Activated naive CD4-positive, alpha-beta T cell treated with anti-CD3 and anti-CD28 coated beads, Interleukin-2, amount 50 U/mL, for 24 hours (primary cell): ENCODE data around the gene PJVK.
A peak's percentile ranks its signal among the peaks of the same experiment; 100 is the strongest.
"Not testable (repeated sequence)": the region's sequence is repeated elsewhere in the genome, so short reads cannot be mapped to it uniquely, and the experiment has no call there.

Experiments used
- H3K27ac Mint-ChIP-seq: one replicate; pipeline ENCODE4 v1.8.0; 2021; ENCODE audit warnings: mild to moderate bottlenecking, mixed read lengths
- H3K27me3 Mint-ChIP-seq: one replicate; pipeline ENCODE4 v1.8.0; 2021; ENCODE audit warnings: mixed read lengths
- H3K36me3 Mint-ChIP-seq: one replicate; pipeline ENCODE4 v1.8.0; 2021; ENCODE audit warnings: mixed read lengths
- H3K4me1 Mint-ChIP-seq: one replicate; pipeline ENCODE4 v1.8.0; 2021; ENCODE audit warnings: mixed read lengths
- H3K4me3 Mint-ChIP-seq: one replicate; pipeline ENCODE4 v1.8.0; 2021; ENCODE audit warnings: mild to moderate bottlenecking, mixed read lengths
- H3K9me3 Mint-ChIP-seq: one replicate; pipeline ENCODE4 v1.8.0; 2021; ENCODE audit warnings: mixed read lengths

Gene PJVK, protein sequence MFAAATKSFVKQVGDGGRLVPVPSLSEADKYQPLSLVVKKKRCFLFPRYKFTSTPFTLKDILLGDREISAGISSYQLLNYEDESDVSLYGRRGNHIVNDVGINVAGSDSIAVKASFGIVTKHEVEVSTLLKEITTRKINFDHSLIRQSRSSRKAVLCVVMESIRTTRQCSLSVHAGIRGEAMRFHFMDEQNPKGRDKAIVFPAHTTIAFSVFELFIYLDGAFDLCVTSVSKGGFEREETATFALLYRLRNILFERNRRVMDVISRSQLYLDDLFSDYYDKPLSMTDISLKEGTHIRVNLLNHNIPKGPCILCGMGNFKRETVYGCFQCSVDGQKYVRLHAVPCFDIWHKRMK

DNA sequence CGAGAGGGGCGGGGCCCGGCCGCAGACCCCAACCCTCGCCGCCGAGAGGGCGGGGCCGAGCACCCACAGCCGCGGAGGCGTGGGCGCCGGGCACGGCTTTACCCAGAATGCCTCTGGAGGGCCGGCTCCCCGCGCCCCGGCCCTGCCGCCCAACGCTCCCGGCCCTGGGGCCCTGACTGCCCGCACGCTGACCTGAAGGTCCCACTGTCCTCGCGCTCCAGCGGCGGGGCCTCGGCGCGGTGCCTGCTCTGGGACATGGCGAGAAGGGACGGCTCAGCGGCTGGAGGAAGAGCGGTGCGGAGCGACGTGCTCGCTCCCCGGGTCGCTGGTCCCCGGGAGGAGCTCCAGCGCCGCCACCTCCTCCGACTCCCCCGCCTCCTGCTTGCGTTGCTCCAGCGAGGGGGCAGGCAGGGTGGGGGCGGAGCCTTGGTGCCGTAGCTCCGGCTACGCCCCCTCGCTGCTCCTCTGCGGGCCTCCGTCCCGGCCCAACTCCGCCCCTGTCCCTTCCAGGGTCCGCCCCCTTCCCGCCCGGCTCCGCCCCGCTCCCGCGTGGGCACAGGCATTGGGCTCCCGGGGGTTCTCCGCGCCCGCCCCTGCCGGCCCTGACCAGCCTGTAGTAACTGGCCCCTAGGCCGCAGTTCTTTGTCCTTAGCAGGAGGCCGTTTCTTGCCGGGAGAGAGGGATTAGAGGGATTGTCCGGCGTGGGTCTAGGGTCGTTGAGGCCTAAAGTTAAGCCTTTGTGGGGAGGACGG lies at the start of gene PJVK, which contains the start of gene PRKRA:
Gene PJVK, plus strand, starts transcription at position 605 of the 752 bp plus-strand sequence. CDS start 2,032 bp downstream, outside the sequence.
Gene PRKRA, minus strand, starts transcription at position 402 of the 752 bp plus-strand sequence. Its CDS starts 145 bp downstream, at position 257.
- Mint-ChIP-seq H3K36me3 (peaks cover 12% of the 10 kb centered on the region), H3K27me3 (no peaks in the 10 kb centered on the region), H3K27ac (peak within 1 kb of the TSS; percentile 98), H3K4me1 (peaks cover 29% of the 10 kb centered on the region), H3K9me3 (no peaks in the 10 kb centered on the region), H3K4me3 (peak within 1 kb of the TSS; percentile 94)

DNA sequence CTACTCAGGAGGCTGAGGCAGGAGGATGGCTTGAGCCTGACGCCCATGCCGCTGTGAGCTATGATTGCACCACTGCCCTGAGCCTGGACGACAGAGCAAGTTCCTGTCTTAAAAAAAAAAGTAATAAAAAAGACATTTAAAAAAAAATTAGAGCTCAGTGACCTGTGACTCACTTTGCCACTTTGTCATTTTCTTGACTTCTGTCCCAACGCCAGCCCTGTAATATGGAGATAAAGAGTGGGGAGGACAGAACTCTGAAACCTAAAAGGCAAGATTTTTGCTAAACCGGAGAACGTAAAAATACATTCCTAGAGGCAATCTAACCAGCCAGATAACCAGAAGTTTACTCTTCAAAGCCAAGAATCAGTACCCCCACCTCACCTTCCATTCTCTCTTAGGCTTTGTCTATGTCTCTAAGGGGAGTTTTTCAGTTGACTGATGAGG lies 49.2 kb upstream of the PJVK start:
- Mint-ChIP-seq H3K27ac (no peak overlapping the region), H3K9me3 (no peaks in the 10 kb centered on the region), H3K4me3 (no peak overlapping the region), H3K36me3 (no peaks in the 10 kb centered on the region), H3K27me3 (peaks cover 3% of the 10 kb centered on the region), H3K4me1 (no peaks in the 10 kb centered on the region)

DNA sequence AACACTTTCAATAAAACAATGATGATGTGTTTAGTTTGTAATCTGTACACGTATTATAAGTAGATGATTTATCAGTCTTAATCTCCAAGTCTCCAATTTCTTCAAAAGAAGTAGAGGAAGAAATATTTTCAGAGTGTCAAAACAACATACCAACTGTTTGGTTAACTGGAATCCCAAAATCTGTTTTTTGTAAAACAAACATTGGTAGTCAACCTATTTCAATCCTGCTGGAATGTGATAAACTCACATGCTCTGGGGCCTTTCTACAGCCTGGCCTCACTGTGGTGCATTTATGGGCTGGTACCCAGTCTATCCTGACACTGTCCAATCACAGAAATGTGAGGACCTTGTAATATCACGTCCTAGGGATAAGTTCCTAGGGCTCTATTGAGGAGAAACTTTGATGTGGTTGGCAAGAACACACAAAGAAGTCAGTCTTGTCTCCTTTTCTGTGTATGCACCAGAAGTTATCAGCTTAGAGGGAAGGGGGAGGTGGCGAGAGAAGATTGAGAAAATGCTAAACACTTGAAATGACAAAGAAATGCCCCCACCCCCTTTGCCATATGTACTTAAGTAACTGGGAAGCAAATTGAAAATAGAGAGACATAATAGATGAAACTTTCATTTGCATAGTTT lies 47.4 kb upstream of the PJVK start:
- no peaks in the 10 kb centered on the region for H3K9me3 Mint-ChIP-seq
- no peak overlapping the region for H3K4me3 Mint-ChIP-seq
- H3K4me1 Mint-ChIP-seq = no peaks in the 10 kb centered on the region
- H3K27ac Mint-ChIP-seq = no peak overlapping the region
- peaks cover 3% of the 10 kb centered on the region for H3K27me3 Mint-ChIP-seq
- H3K36me3 Mint-ChIP-seq = no peaks in the 10 kb centered on the region

DNA sequence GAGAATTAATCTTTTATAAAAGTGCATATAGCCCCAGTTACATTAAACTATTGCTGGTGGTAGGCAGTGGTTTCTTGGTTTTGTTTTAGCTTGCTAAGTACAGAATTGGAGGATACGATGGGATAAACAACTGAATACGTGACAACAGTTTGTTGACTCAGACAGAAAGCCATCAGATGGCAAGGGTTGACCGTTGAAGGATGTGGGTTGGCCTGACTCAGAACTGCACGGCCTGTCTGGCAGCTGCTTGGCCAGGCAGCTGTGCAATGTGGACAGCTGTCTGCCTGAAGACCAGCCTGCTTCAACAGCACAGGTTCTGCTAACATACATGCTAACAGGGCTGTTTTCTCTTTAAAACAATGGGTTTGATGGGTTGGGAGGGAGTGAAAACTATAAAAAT lies 46.8 kb upstream of the PJVK start:
- Mint-ChIP-seq H3K4me1 (no peaks in the 10 kb centered on the region), H3K27ac (no peak overlapping the region), H3K4me3 (no peak overlapping the region), H3K9me3 (no peaks in the 10 kb centered on the region), H3K27me3 (peaks cover 3% of the 10 kb centered on the region), H3K36me3 (no peaks in the 10 kb centered on the region)

DNA sequence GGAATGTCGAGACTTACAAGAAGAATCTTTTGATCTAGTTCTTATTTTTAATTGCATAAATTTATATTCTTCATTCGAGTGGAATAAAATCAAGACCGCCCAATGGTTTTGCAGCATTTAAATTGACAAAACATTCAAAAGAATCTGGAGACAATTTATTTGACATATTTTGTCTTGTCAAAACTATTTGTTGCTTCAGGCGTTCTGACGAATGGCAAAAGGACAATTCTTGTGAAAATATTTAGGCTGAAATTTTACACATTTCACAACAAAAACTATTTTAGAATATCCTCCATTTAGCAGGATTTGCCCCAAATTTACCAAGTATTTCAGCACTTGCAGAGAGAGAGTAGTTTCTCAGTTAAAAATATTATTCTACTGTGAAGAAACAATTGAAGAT lies 41.9 kb upstream of the PJVK start:
- Mint-ChIP-seq H3K4me3 (no peak overlapping the region), H3K27me3 (peaks cover 2% of the 10 kb centered on the region), H3K36me3 (no peaks in the 10 kb centered on the region), H3K4me1 (peaks cover 8% of the 10 kb centered on the region), H3K9me3 (no peaks in the 10 kb centered on the region), H3K27ac (no peak overlapping the region)

DNA sequence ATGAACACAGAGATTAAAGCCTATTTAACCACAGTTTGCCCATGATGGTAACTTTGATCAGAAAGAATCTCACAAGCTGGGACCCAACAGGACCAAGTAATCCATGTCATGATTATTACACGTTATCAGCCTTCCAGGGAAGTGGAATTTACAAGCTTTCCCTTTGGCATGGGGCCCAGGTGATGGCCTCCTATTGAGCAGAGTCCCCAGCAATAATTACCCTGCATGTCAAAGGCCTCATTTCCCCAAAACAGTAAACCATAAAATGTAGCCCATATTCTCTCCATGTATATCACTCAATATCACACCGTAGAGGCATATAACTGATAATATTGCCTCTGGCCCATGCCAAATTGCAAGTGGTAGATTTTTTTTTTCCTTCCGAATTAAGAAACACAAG lies 39.1 kb upstream of the PJVK start:
- H3K9me3 Mint-ChIP-seq = no peaks in the 10 kb centered on the region
- peaks cover 18% of the 10 kb centered on the region for H3K4me1 Mint-ChIP-seq
- no peaks in the 10 kb centered on the region for H3K36me3 Mint-ChIP-seq
- peaks cover 2% of the 10 kb centered on the region for H3K27me3 Mint-ChIP-seq
- H3K27ac Mint-ChIP-seq = no peak overlapping the region
- peak overlapping the region; percentile 16 for H3K4me3 Mint-ChIP-seq

DNA sequence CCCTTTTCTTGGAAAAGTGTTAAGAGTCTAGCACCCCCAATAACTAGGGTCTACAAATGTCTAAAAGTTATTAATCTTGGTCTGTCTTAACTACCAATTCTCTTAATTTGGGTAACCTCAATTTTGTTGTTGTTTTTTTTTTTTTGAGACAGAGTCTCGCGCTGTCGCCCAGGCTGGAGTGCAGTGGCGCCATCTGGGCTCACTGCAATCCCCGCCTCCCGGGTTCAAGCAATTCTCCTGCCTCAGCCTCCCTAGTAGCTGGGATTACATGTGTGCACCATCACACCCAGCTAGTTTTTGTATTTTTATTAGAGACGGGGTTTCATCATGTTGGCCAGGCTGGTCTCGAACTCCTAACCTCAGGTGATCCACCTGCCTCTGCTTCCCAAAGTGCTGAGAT lies 38.7 kb upstream of the PJVK start:
- H3K4me3 Mint-ChIP-seq, H3K27ac Mint-ChIP-seq, H3K27me3 Mint-ChIP-seq, H3K9me3 Mint-ChIP-seq, H3K36me3 Mint-ChIP-seq: not testable (repeated sequence)
- H3K4me1 Mint-ChIP-seq = peaks cover 18% of the 10 kb centered on the region

DNA sequence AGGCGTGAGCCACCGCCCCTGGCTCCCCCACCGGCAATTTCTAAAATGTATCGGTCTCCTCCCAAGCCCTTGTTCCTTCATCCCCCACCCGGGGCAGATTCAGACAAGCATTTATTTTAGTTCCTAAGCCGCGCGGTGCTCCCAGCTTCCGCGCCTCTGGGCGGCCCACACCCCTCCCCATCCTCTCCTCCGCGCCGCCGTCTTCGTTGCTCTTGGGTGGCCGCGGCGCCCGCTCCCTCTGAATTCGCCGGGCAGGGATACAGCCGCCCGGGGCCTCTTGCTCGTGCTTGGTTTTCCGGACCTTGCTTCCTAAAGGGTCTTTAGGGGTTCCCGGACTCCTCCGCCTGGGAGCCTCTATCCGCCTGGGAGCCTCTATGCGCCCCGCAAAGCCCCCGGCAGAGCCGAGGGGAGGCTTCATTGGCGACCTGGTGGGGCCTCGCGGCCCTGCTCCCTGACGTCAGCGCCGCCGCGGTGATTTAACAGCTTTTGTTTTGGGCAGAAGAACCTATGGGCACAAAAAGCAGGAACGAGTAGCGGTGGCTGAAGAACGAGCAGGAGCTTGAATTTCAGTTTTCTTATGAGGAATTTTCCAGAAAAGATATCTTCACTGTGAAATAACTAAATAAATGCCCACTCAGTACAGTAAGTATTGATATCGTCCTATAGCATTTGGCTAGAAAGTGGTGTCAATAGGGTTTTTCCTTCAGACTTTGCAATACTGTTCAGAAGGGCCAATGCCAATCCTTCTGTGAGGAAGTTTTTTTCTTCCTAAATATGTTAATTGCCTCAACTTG lies 37.5 kb upstream of the PJVK start:
- Mint-ChIP-seq H3K27me3 (peaks cover 2% of the 10 kb centered on the region), H3K9me3 (no peaks in the 10 kb centered on the region), H3K4me3 (peak overlapping the region; percentile 91), H3K36me3 (no peaks in the 10 kb centered on the region), H3K27ac (peak overlapping the region; percentile 97), H3K4me1 (peaks cover 18% of the 10 kb centered on the region)

DNA sequence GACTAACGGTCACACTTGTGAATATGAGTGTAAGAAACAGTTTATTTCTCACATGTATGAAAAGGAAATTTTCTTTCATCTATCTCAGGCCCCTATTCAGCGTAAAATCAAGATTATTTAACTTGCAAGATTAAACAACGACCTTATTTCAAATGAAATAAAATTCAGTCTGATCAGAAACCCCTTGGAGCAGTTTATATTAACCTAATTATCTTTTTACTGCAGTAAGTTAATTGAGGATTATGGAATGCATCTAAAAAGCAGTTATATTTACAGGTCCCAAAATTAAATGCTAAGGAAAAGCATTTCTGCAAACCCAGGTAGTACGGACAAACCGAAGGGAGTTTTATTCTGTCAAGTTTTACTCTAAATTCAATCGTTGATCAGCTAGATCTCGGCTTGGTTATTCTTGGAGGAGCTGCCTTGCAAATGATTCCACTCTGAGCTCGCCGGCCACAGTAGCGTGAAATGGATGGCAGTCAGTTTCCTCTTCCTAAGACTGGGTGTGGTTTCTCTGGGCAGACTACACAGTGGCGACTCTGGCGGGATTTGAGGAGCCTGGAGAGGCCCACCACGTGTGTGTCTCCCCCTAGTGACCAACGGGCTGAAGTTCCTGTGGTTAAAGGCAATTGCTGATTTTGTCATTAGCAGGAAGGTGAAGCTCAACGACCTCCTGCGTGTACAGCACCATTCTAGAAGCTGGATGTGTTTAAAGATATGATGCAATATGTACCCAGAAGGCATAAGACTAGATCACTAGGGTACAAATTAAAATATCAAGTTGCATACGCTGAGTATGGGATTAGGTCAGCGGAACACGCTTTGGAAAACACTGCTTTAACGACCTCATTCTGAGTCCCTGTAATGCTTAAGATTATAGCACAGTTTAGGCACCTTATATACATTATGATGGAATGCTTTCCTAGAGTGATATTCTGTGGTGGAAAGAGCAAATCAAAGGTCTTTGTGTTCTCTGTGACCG lies 36.6 kb upstream of the PJVK start:
- Mint-ChIP-seq H3K27me3 (peaks cover 2% of the 10 kb centered on the region), H3K4me3 (peak overlapping the region; percentile 91), H3K4me1 (peaks cover 18% of the 10 kb centered on the region), H3K9me3 (no peaks in the 10 kb centered on the region), H3K36me3 (no peaks in the 10 kb centered on the region), H3K27ac (peak overlapping the region; percentile 97)

DNA sequence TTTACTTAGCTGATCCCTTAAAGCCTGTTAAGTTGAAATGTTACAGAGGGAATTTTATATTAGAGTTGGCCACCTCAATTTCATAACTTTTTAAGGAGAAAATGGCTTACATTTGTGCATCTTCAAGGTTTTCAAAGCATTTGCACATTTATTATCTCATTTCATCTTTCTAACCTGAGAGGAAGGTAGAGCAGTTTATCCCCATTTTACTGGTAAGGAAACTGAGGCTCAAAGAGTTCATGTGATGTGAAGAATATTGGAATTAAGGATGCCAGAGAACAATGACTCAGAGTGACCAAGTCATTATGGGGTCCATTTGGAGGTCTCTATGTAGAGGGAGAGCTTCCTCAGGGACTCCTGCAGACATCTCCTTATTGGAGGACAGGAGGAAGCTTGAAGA lies 35.2 kb upstream of the PJVK start:
- no peaks in the 10 kb centered on the region for H3K9me3 Mint-ChIP-seq
- no peak overlapping the region for H3K4me3 Mint-ChIP-seq
- no peaks in the 10 kb centered on the region for H3K36me3 Mint-ChIP-seq
- H3K27ac Mint-ChIP-seq = no peak overlapping the region
- no peaks in the 10 kb centered on the region for H3K27me3 Mint-ChIP-seq
- H3K4me1 Mint-ChIP-seq = peaks cover 18% of the 10 kb centered on the region

DNA sequence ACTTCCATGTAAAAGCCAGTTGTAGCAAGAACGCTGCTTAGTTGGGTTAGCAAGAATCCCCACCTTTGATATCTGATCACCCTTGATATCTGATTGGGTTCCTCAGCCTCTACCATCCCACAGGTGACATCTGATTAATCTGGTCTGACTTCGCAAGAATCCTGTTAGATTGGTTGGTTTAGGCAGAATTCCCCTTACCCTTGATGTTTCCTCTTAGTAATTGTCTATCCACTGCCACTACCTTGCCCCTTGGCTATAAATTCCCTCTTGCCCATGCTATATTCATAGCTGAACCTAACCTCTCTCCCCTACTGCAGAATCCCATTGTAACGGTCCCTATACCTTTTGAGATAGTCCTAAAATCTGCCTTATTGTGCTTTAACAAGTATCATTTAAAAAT lies 33.3 kb upstream of the PJVK start:
- no peaks in the 10 kb centered on the region for H3K27me3 Mint-ChIP-seq
- H3K4me1 Mint-ChIP-seq = peaks cover 18% of the 10 kb centered on the region
- H3K36me3 Mint-ChIP-seq = no peaks in the 10 kb centered on the region

DNA sequence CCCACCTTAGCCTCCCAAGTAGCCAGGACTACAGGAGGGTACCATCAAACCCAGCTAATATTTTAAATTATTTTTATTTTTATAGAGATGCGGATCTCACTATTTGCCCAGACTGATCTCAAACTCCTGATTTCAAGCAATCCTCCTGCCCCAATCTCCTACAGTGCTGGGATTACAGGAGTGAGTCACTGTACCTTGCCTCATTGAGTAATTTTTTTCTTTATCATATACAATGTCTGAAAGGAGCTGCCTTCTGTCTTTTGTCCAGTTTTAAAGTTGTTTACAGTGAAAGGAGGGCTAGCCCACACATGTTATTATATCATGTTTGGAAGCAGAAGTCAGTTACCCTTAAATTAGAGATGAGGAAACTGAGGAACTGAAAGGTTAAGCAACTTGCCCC lies 32.8 kb upstream of the PJVK start:
- H3K4me1 Mint-ChIP-seq = peaks cover 14% of the 10 kb centered on the region
- no peak overlapping the region for H3K4me3 Mint-ChIP-seq
- H3K9me3 Mint-ChIP-seq = no peaks in the 10 kb centered on the region
- H3K36me3 Mint-ChIP-seq = no peaks in the 10 kb centered on the region
- H3K27me3 Mint-ChIP-seq = no peaks in the 10 kb centered on the region
- H3K27ac Mint-ChIP-seq = no peak overlapping the region

More for the DNA sequence above, 33.3 kb upstream of the PJVK start:
- H3K4me3 Mint-ChIP-seq = no peak overlapping the region
- no peak overlapping the region for H3K27ac Mint-ChIP-seq
- no peaks in the 10 kb centered on the region for H3K9me3 Mint-ChIP-seq

DNA sequence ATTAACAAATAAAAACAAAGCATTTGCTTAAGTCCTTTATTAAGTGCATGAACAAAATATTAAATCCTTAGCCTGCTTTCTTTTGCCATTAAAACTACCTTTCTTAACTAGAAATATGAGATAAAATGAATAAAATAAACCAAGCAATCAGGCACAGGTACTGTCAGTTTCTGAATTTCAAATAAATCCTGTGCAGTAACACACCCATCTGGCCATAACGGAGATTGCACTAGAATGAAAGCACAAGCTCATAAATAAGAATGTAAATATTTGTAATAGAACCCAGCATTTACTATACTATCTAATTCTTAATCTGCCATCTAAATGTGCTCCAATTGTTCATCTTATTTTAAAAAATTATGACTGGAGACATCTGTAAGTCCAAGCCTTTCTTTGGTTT lies 32.1 kb upstream of the PJVK start:
- Mint-ChIP-seq H3K27ac (no peak overlapping the region), H3K4me3 (no peak overlapping the region), H3K27me3 (no peaks in the 10 kb centered on the region), H3K36me3 (peaks cover under 1% of the 10 kb centered on the region), H3K4me1 (peaks cover 11% of the 10 kb centered on the region), H3K9me3 (no peaks in the 10 kb centered on the region)

DNA sequence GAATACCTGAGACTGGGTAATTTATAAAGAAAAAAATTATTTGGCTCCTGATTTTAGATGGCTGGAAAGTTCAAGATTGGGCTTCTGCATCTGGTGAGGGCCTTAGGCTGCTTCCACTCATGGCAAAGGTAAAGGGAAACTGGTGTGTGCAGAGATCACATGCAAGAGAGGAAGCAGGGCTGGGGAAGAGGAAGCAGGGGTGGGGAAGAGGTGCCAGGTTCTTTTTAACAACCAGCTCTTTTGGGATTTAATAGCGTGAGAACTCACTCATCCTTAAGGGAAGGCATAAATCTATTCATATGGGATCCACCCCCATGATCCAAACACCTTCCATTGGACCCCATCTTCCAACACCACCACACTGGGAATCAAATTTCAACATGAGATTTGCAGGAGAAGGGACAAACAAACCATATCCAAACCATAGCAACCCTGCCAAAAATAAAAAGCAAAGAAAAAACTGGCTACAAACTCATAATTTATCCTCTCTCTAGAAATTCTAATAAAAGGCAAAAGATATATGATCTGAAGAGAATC lies 30.6 kb upstream of the PJVK start:
- peaks cover 7% of the 10 kb centered on the region for H3K36me3 Mint-ChIP-seq
- no peaks in the 10 kb centered on the region for H3K4me1 Mint-ChIP-seq
- no peak overlapping the region for H3K4me3 Mint-ChIP-seq
- no peaks in the 10 kb centered on the region for H3K27me3 Mint-ChIP-seq
- peaks cover 6% of the 10 kb centered on the region for H3K9me3 Mint-ChIP-seq
- no peak overlapping the region for H3K27ac Mint-ChIP-seq
